Ascending aorta (tissue), 2 donors: ENCODE measurements around the gene FLYWCH1. TPM values are rescaled to one million over a fixed set of nuclear protein-coding genes. Genes with fewer than 3 reads are reported as not detected.

Experiments used
- DNase-seq, 2 donors: peaks; one replicate each; pipeline ENCODE4 v3.0.0-alpha.2; 2019; ENCODE audit warnings: low spot score in 2 of 2
- H3K27ac ChIP-seq, 2 donors: fragments of 200-600 bp; sonication (generic); one replicate each; pipeline ENCODE4 v1.5.1; 2016 to 2017; ENCODE audit warnings: mild to moderate bottlenecking in 1 of 2
- H3K27me3 ChIP-seq: fragments of 200-600 bp; sonication (generic); one replicate; pipeline ENCODE4 v1.5.1; 2017
- H3K36me3 ChIP-seq, 2 donors: fragments of 200-600 bp; sonication (generic); one replicate each; pipeline ENCODE4 v1.5.1; 2016
- H3K4me1 ChIP-seq, 2 donors: fragments of 200-600 bp; sonication (generic); one replicate each; pipeline ENCODE4 v1.5.1; 2016 to 2017; ENCODE audit warnings: mild to moderate bottlenecking in 1 of 2
- H3K4me3 ChIP-seq, 2 donors: fragments of 200-600 bp; sonication (generic); one replicate each; pipeline ENCODE4 v1.5.1; 2016 to 2017; ENCODE audit warnings: mild to moderate bottlenecking in 1 of 2
- H3K9me3 ChIP-seq, 2 donors: fragments of 200-600 bp; sonication (generic); one replicate each; pipeline ENCODE4 v1.5.1; 2016
- CTCF ChIP-seq, 3 experiments: fragments of 200-600 bp in 2 of 3; fragments of 450-650 bp in 1 of 3; sonication (generic) in 2 of 3; IDR thresholded peaks; one replicate each; pipeline ENCODE4 v1.5.1; 2016 to 2019; ENCODE audit warnings: antibody characterized with exemption in 3 of 3, mild to moderate bottlenecking in 1 of 3, moderate library complexity in 1 of 3
- intact Hi-C: fragments of 100-400 bp; cut with DNase I; formaldehyde crosslinking; loops from one replicate; pipeline ENCODE4 v1.15.1; 2023
- total RNA-seq: library from RNA; depleted of rRNA; stranded (reverse); fragments of >200 nt; gene quantifications from one replicate; pipeline ENCODE4 v1.1.0, GENCODE V29; 2016

Gene FLYWCH1
- total RNA-seq, 1 donor from 2014 or later = 74.3 TPM

GRCh38 chr16:2882650-2883457, 28.9 kb upstream of the FLYWCH1 start, which contains the start of gene FLYWCH2:
Gene FLYWCH2, plus strand, starts transcription at chr16:2883215. Its CDS starts 13,235 bp downstream, at chr16:2896450.
- Histone ChIP-seq H3K27me3 (no peaks in the 10 kb centered on the region), H3K36me3 (no peaks in the 10 kb centered on the region), H3K9me3 (no peaks in the 10 kb centered on the region), H3K27ac (peak within 1 kb of the TSS; percentile 91 to 94), H3K4me1 (peaks cover 0 to 5% of the 10 kb centered on the region in 2 donors), H3K4me3 (peak within 1 kb of the TSS; percentile 64 to 86)
- peak; percentile 96 to 99 for DNase-seq
- intact Hi-C loops = loop anchor here (1.0 to 2.0 kb wide), 3 partner anchors 15 to 138 kb away; partner anchors contain the start of gene TNFRSF12A
- peak in 1 of 3 experiments; percentile 35 for TF ChIP-seq CTCF (IDR thresholded peaks at IDR 0.05)

- peak overlapping the region; percentile 64 to 86 for H3K4me3 ChIP-seq
- H3K27ac ChIP-seq = peak overlapping the region; percentile 91 to 94
- intact Hi-C loops = loop anchor here (2.0 kb wide), 1 partner anchor 137 kb away; the partner anchor contains the start of gene TNFRSF12A
- DNase-seq = no peak
- H3K4me1 ChIP-seq = peaks cover 0 to 5% of the 10 kb centered on the region in 2 donors
- TF ChIP-seq CTCF (IDR thresholded peaks at IDR 0.05) = peak in 1 of 3 experiments; percentile 1
- no peaks in the 10 kb centered on the region for H3K9me3 ChIP-seq
- H3K36me3 ChIP-seq = peaks cover 0 to under 1% of the 10 kb centered on the region in 2 donors
- H3K27me3 ChIP-seq = no peaks in the 10 kb centered on the region
Observed at GRCh38 chr16:2883458-2883908, 28.2 kb upstream of the FLYWCH1 start.

GRCh38 chr16:2884041-2884451, 27.7 kb upstream of the FLYWCH1 start:
- H3K4me3 ChIP-seq = peak overlapping the region; percentile 64 to 86

GRCh38 chr16:2894231-2894630, 17.5 kb upstream of the FLYWCH1 start:
- no peak for DNase-seq
- Histone ChIP-seq H3K4me3 (no peak overlapping the region), H3K27me3 (no peaks in the 10 kb centered on the region), H3K27ac (no peak overlapping the region), H3K9me3 (no peaks in the 10 kb centered on the region), H3K4me1 (no peaks in the 10 kb centered on the region), H3K36me3 (peaks cover 8 to 15% of the 10 kb centered on the region in 2 donors)
- no peak for TF ChIP-seq CTCF (IDR thresholded peaks at IDR 0.05)
- intact Hi-C loops = no loop called here

More at GRCh38 chr16:2884041-2884451, 27.7 kb upstream of the FLYWCH1 start:
- no peak for DNase-seq
- Histone ChIP-seq H3K36me3 (peaks cover 0 to 3% of the 10 kb centered on the region in 2 donors), H3K4me1 (peaks cover 0 to 5% of the 10 kb centered on the region in 2 donors), H3K27ac (peak overlapping the region in 1 of 2 donors; percentile 94), H3K27me3 (no peaks in the 10 kb centered on the region), H3K9me3 (no peaks in the 10 kb centered on the region)
- intact Hi-C loops = no loop called here
- TF ChIP-seq CTCF (IDR thresholded peaks at IDR 0.05) = no peak

- TF ChIP-seq CTCF (IDR thresholded peaks at IDR 0.05) = no peak
- Histone ChIP-seq H3K27me3 (no peaks in the 10 kb centered on the region), H3K9me3 (no peaks in the 10 kb centered on the region), H3K4me1 (no peaks in the 10 kb centered on the region), H3K27ac (no peak overlapping the region), H3K36me3 (peaks cover 8 to 15% of the 10 kb centered on the region in 2 donors), H3K4me3 (no peak overlapping the region)
- intact Hi-C loops = no loop called here
- no peak for DNase-seq
Observed at GRCh38 chr16:2895813-2896212, 15.9 kb upstream of the FLYWCH1 start.
